IMR-90 (cell line): Measurements from ENCODE around the gene PDLIM4. TPM values are rescaled to one million over a fixed set of nuclear protein-coding genes. Genes with fewer than 3 reads are reported as not detected.

Experiments
- ATAC-seq: fragments of 200-7000 bp; cut with Tn5 transposase; 2 replicates; pipeline ENCODE4 v1.9.1; 2020; ENCODE audit warnings: low read depth, mild to moderate bottlenecking, moderate library complexity
- BruUV-seq: library from RNA; stranded (reverse); fragments of 400-500 nt; replicated peaks from 2 replicates; lab custom pipeline; 2021; lab: Mats Ljungman, UMichigan
- CTCF ChIA-PET: fragments of 300-600 bp; formaldehyde crosslinking; extraction: SDS; loops from one replicate; lab custom pipeline; 2021; ENCODE audit warnings: antibody characterized with exemption; lab: Yijun Ruan, JAX
- POLR2A ChIA-PET: fragments of 300-600 bp; sonication (Branson Sonifier 250); formaldehyde crosslinking; loops from one replicate; lab custom pipeline; 2022; ENCODE audit warnings: antibody characterized with exemption; ENCODE audit not compliant: unreplicated experiment; lab: Charles Lee
- DNase-seq: peaks from one replicate; pipeline ENCODE4 v3.0.0; 2013
- H2AFZ ChIP-seq: replicated peaks from 2 replicates; pipeline ENCODE3; 2013; ENCODE audit warnings: low read length, mild to moderate bottlenecking; ENCODE audit not compliant: poor library complexity
- H2AK5ac ChIP-seq: 2 replicates; pipeline ENCODE4 v1.6.1; 2013; ENCODE audit warnings: low read depth, low read length, inconsistent platforms
- H2AK9ac ChIP-seq: replicated peaks from 2 replicates; pipeline ENCODE3; 2013; ENCODE audit warnings: mild to moderate bottlenecking, low read depth, low read length, moderate library complexity; ENCODE audit not compliant: poor library complexity
- H2BK120ac ChIP-seq: 2 replicates; pipeline ENCODE4 v1.6.1; 2013; ENCODE audit warnings: low read depth, low read length, inconsistent platforms
- H2BK15ac ChIP-seq: 3 replicates; pipeline ENCODE4 v1.6.1; 2013; ENCODE audit warnings: low read depth, low read length, inconsistent platforms
- H2BK20ac ChIP-seq: 2 replicates; pipeline ENCODE4 v1.6.1; 2013; ENCODE audit warnings: low read depth, mild to moderate bottlenecking, inconsistent platforms, low read length, moderate library complexity
- H2BK5ac ChIP-seq: 2 replicates; pipeline ENCODE4 v1.6.1; 2013; ENCODE audit warnings: mild to moderate bottlenecking, low read depth, low read length, inconsistent platforms; ENCODE audit not compliant: poor library complexity, severe bottlenecking
- H3K14ac ChIP-seq: replicated peaks from 2 replicates; pipeline ENCODE4 v1.6.1; 2013; ENCODE audit warnings: low read depth, low read length, inconsistent platforms
- H3K18ac ChIP-seq: 2 replicates; pipeline ENCODE4 v1.6.1; 2013; ENCODE audit warnings: low read depth, low read length, control low read depth
- H3K23ac ChIP-seq: 2 replicates; pipeline ENCODE4 v1.6.1; 2013; ENCODE audit warnings: low read depth, low read length, inconsistent platforms
- H3K27ac ChIP-seq: 2 replicates; pipeline ENCODE4 v1.5.1; 2013; ENCODE audit warnings: mild to moderate bottlenecking, control low read depth, low read length; ENCODE audit not compliant: insufficient read depth
- H3K27me3 ChIP-seq: 2 replicates; pipeline ENCODE4 v1.6.1; 2013; ENCODE audit warnings: low read length; ENCODE audit not compliant: control insufficient read depth, insufficient read depth
- H3K36me3 ChIP-seq: 2 replicates; pipeline ENCODE4 v1.6.1; 2013; ENCODE audit warnings: low read length, mixed read lengths; ENCODE audit not compliant: control insufficient read depth, insufficient read depth
- H3K4ac ChIP-seq: 2 replicates; pipeline ENCODE4 v1.6.1; 2013; ENCODE audit warnings: low read depth, low read length, inconsistent platforms
- H3K4me1 ChIP-seq: 2 replicates; pipeline ENCODE4 v1.6.1; 2013; ENCODE audit warnings: low read length, mixed read lengths; ENCODE audit not compliant: control insufficient read depth, insufficient read depth
- H3K4me2 ChIP-seq: 2 replicates; pipeline ENCODE4 v1.6.1; 2013; ENCODE audit warnings: low read depth, mild to moderate bottlenecking, control low read depth, low read length, moderate library complexity
- H3K4me3 ChIP-seq: 2 replicates; pipeline ENCODE4 v1.5.1; 2013; ENCODE audit warnings: low read depth, mild to moderate bottlenecking, control low read depth, low read length, moderate library complexity; ENCODE audit not compliant: insufficient read depth
- H3K56ac ChIP-seq: 2 replicates; pipeline ENCODE4 v1.6.1; 2013; ENCODE audit warnings: low read length, inconsistent platforms; ENCODE audit not compliant: insufficient read depth; ENCODE audit errors: extremely low read depth
- H3K79me1 ChIP-seq, 2 experiments: 2 replicates each; pipeline ENCODE4 v1.6.1; 2013; ENCODE audit warnings: low read length in 2 of 2, inconsistent platforms in 1 of 2, low read depth in 1 of 2
- H3K9ac ChIP-seq: 2 replicates; pipeline ENCODE4 v1.6.1; 2013; ENCODE audit warnings: low read depth, low read length, control low read depth
- H3K9me1 ChIP-seq: 2 replicates; pipeline ENCODE4 v1.6.1; 2013; ENCODE audit warnings: low read length, inconsistent platforms; ENCODE audit not compliant: insufficient read depth
- H3K9me3 ChIP-seq: 2 replicates; pipeline ENCODE4 v1.6.1; 2013; ENCODE audit warnings: low read length; ENCODE audit not compliant: control insufficient read depth, insufficient read depth
- H4K20me1 ChIP-seq: 2 replicates; pipeline ENCODE4 v1.6.1; 2013; ENCODE audit warnings: low read length, inconsistent platforms; ENCODE audit not compliant: insufficient read depth
- H4K5ac ChIP-seq: 2 replicates; pipeline ENCODE4 v1.6.1; 2013; ENCODE audit warnings: mild to moderate bottlenecking, low read depth, low read length, control low read depth
- H4K8ac ChIP-seq, 2 experiments: 2 replicates each; pipeline ENCODE4 v1.6.1; 2013; ENCODE audit warnings: low read depth in 2 of 2, low read length in 2 of 2, control low read depth in 1 of 2, inconsistent platforms in 1 of 2
- H4K91ac ChIP-seq: 2 replicates; pipeline ENCODE4 v1.6.1; 2013; ENCODE audit warnings: low read depth, low read length, inconsistent platforms; ENCODE audit not compliant: insufficient read depth
- CEBPB ChIP-seq: IDR thresholded peaks from 2 replicates; pipeline ENCODE4 v1.6.1; 2012; ENCODE audit warnings: low read depth, low read length, improper control_type of control experiment
- CTCF ChIP-seq: conservative IDR thresholded peaks from 2 replicates; pipeline ENCODE4 v1.5.1; 2012; ENCODE audit warnings: mild to moderate bottlenecking, low read depth, low read length, improper control_type of control experiment
- MAFK ChIP-seq: IDR thresholded peaks from 2 replicates; pipeline ENCODE4 v1.6.1; 2012; ENCODE audit warnings: low read depth, low read length, improper control_type of control experiment
- MXI1 ChIP-seq: IDR thresholded peaks from 2 replicates; pipeline ENCODE4 v1.6.1; 2012; ENCODE audit warnings: low read depth, mild to moderate bottlenecking, low read length, moderate library complexity, borderline replicate concordance
- NFE2L2 ChIP-seq: fragments of 150-350 bp; IDR thresholded peaks from 2 replicates; pipeline ENCODE4 v1.6.1; 2016; ENCODE audit warnings: low read depth, mild to moderate bottlenecking, low read length
- POLR2A ChIP-seq: IDR thresholded peaks from 2 replicates; pipeline ENCODE4 v1.6.1; 2012; ENCODE audit warnings: mild to moderate bottlenecking, low read depth, low read length
- RAD21 ChIP-seq: IDR thresholded peaks from 2 replicates; pipeline ENCODE4 v1.6.1; 2012; ENCODE audit warnings: low read length, improper control_type of control experiment
- RFX5 ChIP-seq: IDR thresholded peaks from 2 replicates; pipeline ENCODE4 v1.8.0; 2012; ENCODE audit warnings: low read depth, mild to moderate bottlenecking, low read length, moderate library complexity
- SMC3 ChIP-seq: fragments of 150-350 bp; IDR thresholded peaks from 2 replicates; pipeline ENCODE4 v1.6.1; 2016; ENCODE audit warnings: low read depth, mild to moderate bottlenecking, antibody characterized with exemption, low read length, moderate library complexity
- USF2 ChIP-seq: fragments of 150-350 bp; IDR thresholded peaks from 2 replicates; pipeline ENCODE4 v1.6.1; 2017; ENCODE audit warnings: mild to moderate bottlenecking, antibody characterized with exemption, low read length, low read depth
- WGBS, 2 experiments: methylation state at CpG; one replicate each; pipeline versions ENCODE4 v1.1.5 to v1.1.7; 2013; ENCODE audit warnings: missing lambda C conversion rate in 2 of 2; ENCODE audit not compliant: insufficient read length in 1 of 2; ENCODE audit errors: extremely low coverage in 2 of 2; 5-methylcytosine and 5-hydroxymethylcytosine counted together
- dilution Hi-C: fragments of 300-500 bp; cut with HindIII; formaldehyde crosslinking; loops from one replicate; pipeline ENCODE4 v1.14.3; 2018; ENCODE audit warnings: low sequenced_read_pairs; ENCODE audit not compliant: unreplicated experiment
- in situ Hi-C: fragments of 300-500 bp; cut with MboI; formaldehyde crosslinking; loops from 3 replicates; pipeline ENCODE4 v1.14.3; 2019; ENCODE audit warnings: low sequenced_read_pairs, inconsistent platforms, mixed read lengths
- intact Hi-C: fragments of 100-400 bp; cut with micrococcal nuclease; formaldehyde crosslinking; loops from 2 replicates; pipeline ENCODE4 v1.10.0; 2022
- polyA plus RNA-seq, 3 experiments: library from polyadenylated mRNA; depleted of rRNA; stranded (reverse); fragments of >200 nt; gene quantifications; 2 replicates each; pipeline ENCODE4 v1.2.3, GENCODE V29; 2012; ENCODE audit warnings: low replicate concordance in 1 of 3
- total RNA-seq: library from RNA; depleted of rRNA; stranded (reverse); fragments of >200 nt; gene quantifications from 2 replicates; pipeline ENCODE4 v1.2.3, GENCODE V29; 2012
- TF ChIP-seq, protein P1 (sequence below): fragments of 150-350 bp; IDR thresholded peaks from 2 replicates; pipeline ENCODE4 v1.6.1; 2016; ENCODE audit warnings: low read depth, mild to moderate bottlenecking, low read length, moderate library complexity, borderline replicate concordance

PDLIM4 gene
- total and polyA plus RNA-seq, 2 of the 4 experiments (the other 2 are of a cell fraction) = 61.1 to 214 TPM

- TF ChIP-seq POLR2A (no peak), RAD21 (no peak), MXI1 (no peak), CEBPB (no peak), NFE2L2 (no peak), RFX5 (no peak), USF2 (no peak), CTCF (no peak), SMC3 (no peak), MAFK (no peak)
- TF ChIP-seq, protein P1, sequence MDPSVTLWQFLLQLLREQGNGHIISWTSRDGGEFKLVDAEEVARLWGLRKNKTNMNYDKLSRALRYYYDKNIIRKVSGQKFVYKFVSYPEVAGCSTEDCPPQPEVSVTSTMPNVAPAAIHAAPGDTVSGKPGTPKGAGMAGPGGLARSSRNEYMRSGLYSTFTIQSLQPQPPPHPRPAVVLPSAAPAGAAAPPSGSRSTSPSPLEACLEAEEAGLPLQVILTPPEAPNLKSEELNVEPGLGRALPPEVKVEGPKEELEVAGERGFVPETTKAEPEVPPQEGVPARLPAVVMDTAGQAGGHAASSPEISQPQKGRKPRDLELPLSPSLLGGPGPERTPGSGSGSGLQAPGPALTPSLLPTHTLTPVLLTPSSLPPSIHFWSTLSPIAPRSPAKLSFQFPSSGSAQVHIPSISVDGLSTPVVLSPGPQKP = no peak
- H3K56ac ChIP-seq = no peak overlapping the region
- H2BK5ac ChIP-seq = no peak overlapping the region
- H2BK20ac ChIP-seq = no peak overlapping the region
- H3K4ac ChIP-seq = no peak overlapping the region
- no peak overlapping the region for H3K14ac ChIP-seq
- H4K20me1 ChIP-seq = peaks cover 15% of the 10 kb centered on the region; the same call in 1 of the 2 replicates
- H2AK5ac ChIP-seq = no peak overlapping the region
- dilution Hi-C loops (no loop called here), intact Hi-C loops (no loop called here), in situ Hi-C loops (no loop called here)
- ChIA-PET POLR2A (no interaction called here), CTCF (no interaction called here)
- no peak overlapping the region for H2BK120ac ChIP-seq
- H3K27me3 ChIP-seq = no peaks in the 10 kb centered on the region
- no peak overlapping the region for H4K8ac ChIP-seq
- H3K9ac ChIP-seq = no peak overlapping the region
- ATAC-seq (no peak), DNase-seq (no peak)
- peaks cover 16% of the 10 kb centered on the region for H3K4me1 ChIP-seq
- H3K4me3 ChIP-seq = no peak overlapping the region
- peaks cover 28 to 45% of the 10 kb centered on the region in 2 experiments for H3K79me1 ChIP-seq
- no CpG with 5 or more reads among the region's 1 CpG for WGBS, 2 experiments
- H3K36me3 ChIP-seq = peaks cover 62% of the 10 kb centered on the region
- H4K91ac ChIP-seq = no peak overlapping the region
- H3K23ac ChIP-seq = no peak overlapping the region
- H4K5ac ChIP-seq = no peak overlapping the region
- no TSS peak for BruUV-seq
- H3K4me2 ChIP-seq = no peak overlapping the region
- no peaks in the 10 kb centered on the region for H3K9me3 ChIP-seq
- H2BK15ac ChIP-seq = no peak overlapping the region
- H2AFZ ChIP-seq = no peak overlapping the region
- no peak overlapping the region for H3K27ac ChIP-seq
- H2AK9ac ChIP-seq = no peak overlapping the region
- peaks cover 28% of the 10 kb centered on the region for H3K9me1 ChIP-seq
- no peak overlapping the region for H3K18ac ChIP-seq
Observed at GRCh38 chr5:132211787-132212186, 45.7 kb upstream of the PDLIM4 start.
